GM18499 (cell line): ENCODE measurements around the gene PADI2.

Experiments used
- ATAC-seq: cut with Tn5 transposase; IDR thresholded peaks from one replicate; pipeline ENCODE4 v1.9.1; 2021; ENCODE audit warnings: moderate number of reproducible peaks; ENCODE audit not compliant: insufficient read depth, unreplicated experiment

The PADI2 gene

DNA sequence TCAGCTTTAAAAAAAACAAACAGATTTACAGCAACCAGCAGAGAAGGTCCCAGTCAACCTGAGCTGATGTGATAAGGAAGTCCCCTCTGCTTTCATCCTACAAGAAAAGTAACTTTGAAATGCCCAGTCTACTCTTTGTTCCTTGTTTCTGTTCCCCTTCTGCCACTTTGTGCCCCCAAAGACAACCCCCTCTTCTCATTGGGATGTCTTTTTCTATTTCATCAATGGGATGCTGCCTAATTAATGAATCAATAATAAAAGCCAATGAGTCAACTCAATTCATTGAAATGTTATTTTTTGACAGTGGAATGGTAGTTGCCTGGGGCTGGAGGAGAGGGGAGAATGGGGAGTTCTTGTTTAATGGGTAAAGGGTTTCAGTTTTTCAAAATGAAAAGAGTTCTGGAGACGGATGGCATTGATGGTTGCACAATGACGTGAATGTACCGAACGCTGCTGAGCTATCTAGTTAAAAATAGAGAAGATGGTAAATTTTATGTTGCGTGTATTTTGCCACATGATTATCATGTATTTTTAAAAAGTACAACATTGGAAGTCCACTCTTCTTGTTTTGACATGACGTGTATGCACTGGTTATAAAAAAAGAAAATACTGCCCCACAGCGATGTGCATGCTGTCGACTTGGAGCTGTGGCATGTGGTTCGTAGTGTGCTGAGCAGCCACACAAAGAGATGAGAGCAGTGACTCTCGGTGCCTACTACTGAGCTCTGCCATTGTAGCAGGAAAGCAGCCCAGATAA lies 22.4 kb upstream of the PADI2 start:
- no peak for ATAC-seq

DNA sequence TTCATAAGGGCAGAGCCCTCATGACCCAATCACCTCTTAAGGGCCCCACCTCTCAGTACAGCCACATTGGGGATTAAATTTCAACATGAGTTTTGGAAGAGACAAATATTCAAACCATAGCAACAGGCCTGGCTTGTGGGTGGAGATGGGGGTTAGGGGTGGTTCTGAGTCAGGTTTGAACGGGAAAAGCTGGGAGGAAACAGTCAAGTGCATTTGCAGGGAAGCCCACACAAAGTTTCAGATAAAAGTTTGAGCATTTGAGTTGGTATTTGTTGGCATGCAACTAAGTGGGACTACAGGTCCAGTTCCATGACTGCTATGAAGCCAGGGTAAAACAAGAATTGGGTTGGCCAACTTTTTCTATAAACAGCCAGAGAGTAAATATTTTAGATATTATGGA lies 21.0 kb upstream of the PADI2 start:
- no peak for ATAC-seq

DNA sequence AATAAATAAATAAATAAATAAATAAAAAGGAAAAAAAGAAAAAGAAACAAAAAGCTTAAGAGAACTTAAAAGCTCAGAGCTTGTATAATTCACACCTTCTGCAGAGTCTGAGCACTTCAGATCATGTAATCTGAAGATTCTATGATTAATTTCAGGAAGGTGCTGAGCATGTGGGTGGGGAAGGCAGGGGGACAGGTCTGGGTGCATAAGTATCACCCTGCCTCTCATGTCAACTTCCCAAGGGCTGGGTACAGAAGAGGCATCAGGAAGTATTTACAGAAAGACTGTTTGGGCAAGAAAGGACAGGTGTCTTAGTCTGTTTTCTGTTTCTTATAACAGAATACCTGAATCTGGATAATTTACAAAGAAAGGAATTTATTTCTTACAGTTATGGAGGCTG lies 20.4 kb upstream of the PADI2 start:
- no peak for ATAC-seq

DNA sequence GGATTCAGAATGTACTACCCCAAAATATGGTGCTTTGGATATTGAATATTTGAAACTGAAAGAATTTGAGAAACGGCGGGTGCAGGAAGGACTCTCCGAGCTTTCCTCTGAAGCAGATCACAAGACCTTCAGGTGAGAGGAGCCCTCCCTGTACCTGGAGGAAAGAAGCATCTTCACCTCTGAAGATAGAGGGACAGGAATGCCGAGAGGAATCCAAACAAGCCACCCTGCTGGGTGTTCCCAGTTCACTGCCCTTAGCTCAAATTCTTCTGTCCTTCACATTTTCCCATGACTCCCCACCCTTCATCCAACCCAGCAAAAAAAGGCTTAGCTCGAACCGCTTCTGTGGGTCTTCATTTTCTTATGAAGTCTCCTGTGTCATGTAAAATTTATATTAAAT lies 18.2 kb upstream of the PADI2 start:
- ATAC-seq: no peak

DNA sequence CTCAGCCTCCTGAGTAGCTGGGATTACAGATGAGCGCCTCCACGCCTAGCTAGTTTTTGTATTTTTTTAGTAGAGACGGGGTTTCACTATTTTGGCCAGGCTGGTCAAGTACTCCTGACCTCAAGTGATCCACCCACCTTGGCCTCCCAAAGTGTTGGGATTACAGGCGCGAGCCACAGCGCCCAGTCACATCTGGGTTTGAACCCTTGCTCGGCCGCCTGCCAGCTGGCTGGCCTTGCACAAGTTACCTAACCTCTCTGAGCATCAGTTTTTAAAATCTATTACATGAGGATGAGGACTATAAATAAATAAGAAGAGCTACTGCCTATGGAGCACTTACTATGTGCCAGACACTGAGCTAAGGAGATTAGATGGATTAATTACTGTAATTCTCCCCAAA lies 17.7 kb upstream of the PADI2 start:
- ATAC-seq: no peak

DNA sequence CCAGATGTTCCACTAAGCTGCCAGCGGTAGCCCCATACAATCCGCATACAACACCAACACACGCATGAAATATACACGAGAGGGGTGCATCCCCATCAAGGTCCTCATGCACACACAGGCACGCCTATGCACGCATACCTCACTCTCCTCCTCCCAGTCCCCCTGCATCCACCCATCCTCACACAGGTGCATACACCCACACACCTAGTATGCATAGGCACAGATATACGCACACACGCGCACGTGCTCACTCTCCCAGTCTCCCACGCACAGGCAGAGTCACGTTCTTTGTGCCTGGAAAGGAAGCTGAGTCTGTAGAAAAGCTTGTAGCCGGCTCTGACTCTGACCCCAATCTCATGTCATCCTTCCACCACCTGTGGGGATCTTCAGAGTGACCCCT lies 16.9 kb upstream of the PADI2 start:
- ATAC-seq: no peak

DNA sequence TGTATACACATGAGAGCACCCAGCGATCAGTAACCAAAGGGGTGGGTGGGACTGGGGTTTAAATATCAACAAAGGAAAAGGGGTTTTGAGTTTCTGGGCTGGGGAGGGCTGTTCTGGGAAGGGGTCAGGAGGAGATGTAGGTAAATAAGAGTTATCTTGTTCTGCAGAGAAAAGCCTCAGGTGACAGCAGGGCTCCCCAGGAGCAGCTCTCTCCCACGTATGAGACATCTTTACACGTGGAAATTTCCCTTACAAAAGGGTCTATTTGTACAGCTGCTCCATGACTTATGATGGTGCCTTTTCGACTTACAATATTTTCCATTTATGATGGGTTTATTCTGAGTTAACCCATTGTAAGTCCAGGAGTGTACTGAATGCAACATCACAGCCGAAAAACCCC lies 16.3 kb upstream of the PADI2 start:
- ATAC-seq: no peak

DNA sequence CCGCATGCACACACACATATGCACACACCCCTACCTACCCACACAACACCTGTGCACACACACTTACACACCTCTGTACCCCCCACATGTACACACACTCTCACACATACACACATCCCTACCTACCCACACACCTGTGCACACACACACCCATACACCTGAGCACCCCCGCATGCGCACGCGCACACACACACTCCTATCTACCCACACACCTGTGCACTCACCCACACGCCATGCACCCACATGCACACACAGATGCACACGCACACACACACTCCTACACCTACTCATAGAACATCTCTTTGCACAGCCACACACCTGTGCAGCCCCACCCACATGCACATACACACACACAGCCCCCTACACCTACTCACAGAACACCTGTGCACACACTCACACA lies 15.5 kb upstream of the PADI2 start:
- no peak for ATAC-seq

DNA sequence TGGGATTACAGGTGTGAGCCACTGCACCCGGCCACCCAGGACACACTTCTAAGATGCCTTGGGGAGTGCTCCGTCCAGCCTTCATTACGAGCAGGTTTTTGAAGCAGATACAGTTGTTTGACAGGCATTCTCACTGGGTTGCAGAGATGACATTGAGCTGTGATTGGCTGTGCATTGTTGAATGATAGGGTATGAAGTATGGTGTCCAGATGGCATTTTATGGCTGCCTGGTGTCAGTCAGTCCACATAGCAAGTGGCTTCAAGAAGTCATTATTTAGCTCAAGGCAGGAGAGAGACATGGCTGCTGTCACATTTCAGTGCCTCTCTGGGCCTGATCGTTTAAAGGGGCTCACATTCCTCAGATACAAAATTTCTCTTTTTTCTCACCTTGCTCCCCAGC lies 14.8 kb upstream of the PADI2 start:
- no peak for ATAC-seq

DNA sequence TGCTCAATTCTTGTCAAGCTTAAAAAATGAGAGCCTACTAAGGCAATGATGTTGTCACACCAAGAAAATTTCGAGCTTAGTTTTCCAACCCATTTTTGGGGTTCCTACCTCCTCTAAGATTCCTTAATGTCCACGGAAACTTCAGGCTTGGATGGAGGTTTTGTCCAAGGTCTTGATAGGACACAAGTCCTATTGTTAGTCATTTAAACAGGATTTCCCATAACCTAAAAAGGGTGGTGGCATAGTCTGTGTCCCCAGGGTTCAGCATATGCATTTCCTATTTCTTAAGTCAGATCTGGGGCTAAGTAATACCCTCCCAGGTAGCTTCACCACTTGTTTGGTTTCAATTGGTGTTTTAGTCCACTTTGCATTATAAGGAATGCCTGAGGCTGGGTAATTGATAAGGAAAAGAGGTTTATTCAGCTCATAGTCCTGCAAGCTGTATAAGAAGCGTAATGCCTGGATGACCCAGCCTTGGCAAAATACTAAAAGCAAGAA lies 10.9 kb upstream of the PADI2 start:
- no peak for ATAC-seq

DNA sequence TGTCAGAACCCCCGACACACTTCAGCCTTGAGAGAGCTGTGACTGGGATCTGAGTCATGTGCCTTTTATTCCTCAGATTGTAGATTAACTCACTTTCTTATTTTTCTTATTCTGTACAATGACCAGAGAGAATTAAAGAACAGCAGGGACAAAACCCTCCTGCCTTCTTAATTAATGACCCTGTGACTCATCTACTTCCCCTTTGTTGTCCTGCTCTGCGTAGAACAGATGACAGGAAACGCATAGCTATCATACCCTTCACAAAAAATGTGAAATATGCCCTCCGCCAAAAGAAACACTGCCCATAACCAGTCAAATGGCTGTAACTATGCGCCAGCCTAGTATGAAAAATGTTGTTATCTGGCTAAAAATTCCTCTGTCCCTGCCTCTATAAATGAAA lies 9.1 kb upstream of the PADI2 start:
- no peak for ATAC-seq

DNA sequence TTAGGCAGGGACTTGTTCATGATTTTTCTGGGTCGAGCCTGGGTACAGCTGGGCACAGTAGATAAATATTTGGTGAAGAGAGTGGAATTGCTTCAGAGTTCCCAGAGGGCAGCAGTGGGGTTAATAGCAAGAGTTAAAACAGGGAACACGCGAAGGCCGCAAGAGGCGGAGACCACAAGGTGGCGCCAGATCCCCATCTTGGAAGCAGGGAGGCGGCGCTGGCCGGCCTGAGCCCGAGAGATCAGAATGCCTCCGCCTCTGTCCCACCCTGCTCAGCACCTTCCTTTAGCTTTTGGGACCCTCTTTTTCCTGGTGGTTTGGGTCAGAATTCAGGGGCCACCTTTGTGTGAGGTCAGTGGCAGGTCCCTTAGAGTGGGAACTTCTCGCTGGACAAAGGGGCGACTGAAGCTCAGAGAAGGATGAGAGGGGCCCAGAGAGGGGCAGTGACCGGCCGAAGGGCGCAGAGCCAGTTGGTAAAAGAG lies 6.5 kb upstream of the PADI2 start:
- ATAC-seq: no peak

DNA sequence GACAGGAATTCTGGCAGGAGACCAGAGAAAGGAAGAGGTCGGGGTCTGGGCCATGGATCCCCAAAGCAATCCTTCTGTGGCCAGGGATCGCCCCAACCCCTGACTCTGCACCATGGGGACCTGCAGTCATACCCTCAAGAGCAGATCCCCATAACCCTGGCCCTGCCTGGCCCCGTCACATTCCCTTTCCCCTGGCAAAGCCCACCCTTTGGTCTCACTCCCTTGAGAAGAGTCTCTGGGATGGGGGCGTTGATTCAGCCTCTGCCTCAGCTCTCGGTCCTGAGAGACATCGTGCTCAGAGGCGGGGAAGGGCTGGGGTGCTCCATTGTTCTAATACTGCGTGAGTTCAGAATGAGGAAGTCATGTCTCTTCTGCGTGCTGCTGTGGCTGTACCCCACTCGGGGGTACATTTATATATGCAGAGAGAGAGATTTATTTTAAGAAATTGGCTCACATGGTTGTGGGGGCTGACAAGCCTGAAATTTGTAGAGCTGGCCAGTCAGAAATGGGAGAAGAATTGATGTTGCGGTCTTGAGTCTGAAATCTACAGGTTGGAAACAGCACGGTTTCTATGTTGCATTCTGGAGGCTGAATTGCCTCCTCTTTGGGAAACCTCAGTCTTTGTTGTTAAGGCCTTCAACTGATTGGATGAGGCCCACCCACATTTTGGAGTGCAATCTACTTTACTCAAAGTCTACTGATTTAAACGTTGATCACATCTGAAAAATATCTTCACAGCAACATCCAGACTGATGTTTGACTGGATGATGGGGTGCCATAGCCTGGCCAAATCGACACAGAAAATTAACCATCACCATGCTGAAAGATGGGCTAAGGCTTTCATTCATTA lies 4.2 kb upstream of the PADI2 start:
- no peak for ATAC-seq

DNA sequence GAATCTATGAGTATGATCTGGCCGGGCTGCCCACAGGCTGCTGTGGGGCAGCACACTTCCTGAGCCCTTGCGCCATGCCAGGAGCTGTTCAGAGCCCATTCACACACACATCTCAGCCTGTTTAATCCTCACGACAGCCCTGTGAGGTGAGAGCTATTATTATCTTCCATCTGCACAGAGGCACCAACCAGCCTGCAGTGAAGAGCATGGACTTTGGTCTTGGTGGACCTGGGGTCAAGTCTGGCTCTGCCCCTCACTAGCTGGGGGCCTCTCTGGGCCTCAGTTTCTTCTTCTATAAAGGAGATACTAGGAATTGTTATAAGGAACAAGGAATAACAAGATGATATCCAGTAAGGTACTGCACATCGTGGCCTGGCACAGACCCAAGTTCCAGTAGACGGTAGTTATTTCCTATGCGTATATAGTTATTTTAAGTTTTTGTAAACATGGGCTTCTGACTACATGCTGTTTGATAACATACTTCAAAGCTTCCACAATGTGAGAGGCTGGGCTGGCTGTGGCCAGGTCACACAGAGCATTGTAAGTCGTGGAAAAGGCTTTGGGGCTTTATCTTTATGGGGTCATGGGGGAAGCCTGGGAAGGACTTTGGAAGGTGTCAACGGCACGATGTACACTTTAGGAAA lies 3.4 kb upstream of the PADI2 start:
- no peak for ATAC-seq

DNA sequence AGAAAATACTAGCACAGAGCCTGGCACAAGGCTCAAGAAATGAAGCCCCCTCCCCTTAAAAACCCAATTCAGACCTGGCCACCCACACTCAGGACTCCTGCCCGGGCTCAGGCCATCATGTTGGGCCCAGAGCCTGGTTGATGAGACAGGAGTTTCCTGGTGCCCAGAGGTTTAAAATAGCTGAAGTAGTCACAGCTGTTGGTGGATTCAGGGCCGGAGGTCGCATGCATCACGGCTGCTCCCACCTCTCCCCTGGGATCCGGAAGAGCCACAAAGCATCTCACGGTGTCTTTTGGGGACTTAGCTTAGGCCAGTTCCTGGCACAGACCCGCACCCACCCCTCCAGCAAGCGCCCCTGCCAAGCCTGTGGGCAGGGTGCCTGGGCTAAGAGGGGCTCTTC lies 2.6 kb upstream of the PADI2 start:
- no peak for ATAC-seq

DNA sequence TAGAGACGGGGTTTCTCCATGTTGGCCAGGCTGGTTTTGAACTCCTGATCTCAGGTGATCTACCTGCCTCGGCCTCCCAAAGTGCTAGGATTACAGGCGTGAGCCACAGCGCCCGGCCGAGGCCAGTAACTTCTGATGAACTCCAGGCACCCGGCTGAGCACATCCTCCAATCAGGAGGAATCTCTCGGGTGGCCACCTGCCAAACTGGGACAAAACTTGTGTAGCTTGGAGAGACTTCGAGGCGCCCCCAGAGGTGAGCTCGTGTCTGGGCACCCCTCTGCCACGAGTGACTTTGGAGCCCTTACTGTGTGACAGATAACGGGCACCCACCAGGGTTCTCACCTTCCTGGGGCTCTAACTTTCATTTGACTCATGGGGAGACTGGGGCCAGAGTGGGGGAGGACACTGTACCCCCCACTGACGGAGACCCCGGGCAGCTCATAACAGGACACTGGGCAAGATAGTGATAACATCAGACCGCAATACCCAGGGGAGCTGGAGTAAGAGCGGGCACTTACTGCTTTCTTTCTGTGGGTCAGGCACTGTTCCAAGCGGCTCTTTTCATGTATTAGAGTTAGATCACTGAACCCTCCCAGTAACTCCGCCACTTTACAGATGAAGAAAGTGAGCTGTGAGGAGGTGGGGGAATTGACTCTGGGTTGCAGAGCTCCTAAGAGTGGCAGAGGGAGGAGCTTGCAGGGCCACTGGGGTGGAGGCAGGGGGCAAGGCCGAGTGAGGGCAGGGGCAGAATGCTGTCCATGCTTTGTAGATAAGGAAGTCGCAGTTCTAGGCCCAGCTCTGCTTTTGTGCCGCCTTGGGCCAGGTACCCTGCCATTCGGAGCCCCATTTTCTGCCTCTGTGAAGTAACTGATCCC lies 1.9 kb upstream of the PADI2 start:
- no peak for ATAC-seq

DNA sequence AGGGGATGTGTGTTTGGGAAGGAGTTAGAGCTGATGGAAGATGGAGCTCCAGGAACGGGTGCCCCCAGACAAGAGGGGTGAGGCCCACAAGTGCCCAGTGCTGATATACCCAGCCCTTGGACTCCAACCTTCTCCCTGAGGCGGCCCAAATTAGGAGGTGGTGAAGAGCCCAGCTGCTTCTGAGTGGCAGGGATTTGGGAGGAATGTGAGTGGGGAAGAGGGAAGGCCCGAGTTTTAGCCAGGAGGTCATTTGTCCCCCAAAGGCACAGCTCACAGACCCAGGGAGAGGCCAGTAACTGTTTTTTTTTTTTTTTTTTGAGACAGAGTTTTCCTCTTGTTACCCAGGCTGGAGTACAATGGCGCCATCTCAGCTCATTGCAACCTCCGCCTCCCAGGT lies 1.2 kb upstream of the PADI2 start:
- ATAC-seq: no peak

DNA sequence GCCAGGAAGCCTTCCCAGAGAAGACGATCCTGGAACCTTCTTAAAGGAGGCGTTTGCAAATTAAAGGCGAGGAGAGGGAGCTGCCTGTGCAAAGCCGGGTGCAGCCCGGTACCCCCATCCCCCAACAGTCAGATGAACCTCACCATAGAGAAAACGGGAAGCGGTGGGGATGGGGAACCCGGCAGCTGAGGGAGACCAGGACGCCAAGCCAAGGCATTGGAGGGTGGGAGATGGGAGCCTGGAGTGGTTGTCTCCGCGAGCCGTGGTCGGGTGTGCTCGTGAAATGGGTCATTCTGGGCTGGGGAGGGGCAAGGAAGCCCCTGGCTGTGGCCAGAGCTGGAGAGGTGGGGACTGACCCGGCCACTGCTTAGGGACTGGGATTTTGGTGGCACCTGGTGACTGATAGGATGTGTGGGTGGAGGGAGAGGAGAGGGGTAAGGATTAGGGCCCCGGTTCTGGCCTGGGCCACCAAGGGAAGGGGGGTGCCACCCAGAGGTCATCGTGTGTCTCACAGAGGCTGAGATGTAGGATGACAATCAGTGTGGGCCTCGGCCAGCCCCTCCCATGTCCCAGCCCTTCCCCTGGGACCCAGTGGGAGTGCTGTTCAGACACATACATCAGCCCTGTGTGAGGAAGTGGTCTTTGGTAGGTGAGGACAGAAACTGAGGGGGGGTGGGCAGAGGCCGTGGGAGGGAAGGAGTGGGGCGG lies 676 bp upstream of the PADI2 start:
- no peak for ATAC-seq

DNA sequence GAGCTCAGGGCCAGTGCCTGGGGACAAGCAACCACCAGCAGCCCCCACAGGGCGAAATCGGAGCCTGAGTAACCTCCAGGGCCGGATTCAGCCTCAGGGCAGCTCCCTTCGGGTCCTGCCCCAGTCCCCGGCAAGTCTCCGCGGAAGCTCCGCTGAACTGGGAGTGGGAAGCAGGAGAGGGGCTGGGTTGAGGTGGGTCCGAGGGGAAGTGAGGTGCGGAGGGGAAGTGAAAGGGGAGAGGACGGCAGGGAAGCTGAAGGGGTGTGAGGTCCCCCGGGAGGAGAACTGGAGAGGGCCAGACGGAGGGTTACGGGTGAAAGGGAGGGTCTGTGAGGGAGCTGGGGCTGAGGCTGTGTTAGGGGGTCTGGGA lies 560 bp downstream of the PADI2 start:
- ATAC-seq: no peak

DNA sequence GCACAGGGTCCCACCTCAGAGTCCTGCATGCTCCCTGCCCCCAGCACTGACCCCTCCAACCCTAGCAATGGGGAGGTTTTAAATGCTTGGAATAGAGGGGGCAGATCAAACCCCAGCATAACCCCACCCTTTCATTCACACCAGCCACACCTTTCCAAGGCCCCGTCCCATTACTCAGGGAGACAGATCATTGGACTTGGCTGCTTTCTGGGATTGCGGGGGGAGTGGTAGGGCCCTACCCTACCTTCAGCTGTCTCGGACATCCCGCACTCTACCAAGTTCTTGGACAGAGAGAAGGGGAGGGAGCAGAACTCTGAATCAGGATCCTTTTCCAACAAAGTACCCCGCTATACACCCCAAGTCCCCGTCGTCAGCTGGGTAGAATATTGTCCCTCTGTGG lies 983 bp downstream of the PADI2 start:
- no peak for ATAC-seq
